K562 (cell line): ENCODE data around the gene CNOT4. TPM values are rescaled to one million over a fixed set of nuclear protein-coding genes. Genes with fewer than 3 reads are reported as not detected.
A peak's percentile ranks its signal among the peaks of the same experiment; 100 is the strongest.

Experiments used
- ATAC-seq: fragments of 200-7000 bp; cut with Tn5 transposase; 3 replicates; pipeline ENCODE4 v1.9.1; 2020; ENCODE audit warnings: moderate library complexity
- BruUV-seq: library from RNA; stranded (reverse); fragments of 400-500 nt; replicated peaks from 2 replicates; lab custom pipeline; 2021; lab: Mats Ljungman, UMichigan
- CTCF ChIA-PET: fragments of 300-600 bp; formaldehyde crosslinking; extraction: SDS; loops from one replicate; lab custom pipeline; 2021; ENCODE audit warnings: low intra/inter-chr PET ratio; lab: Yijun Ruan, JAX
- POLR2A ChIA-PET: fragments of 300-600, 350-650 bp; sonication (Branson Sonifier 250); formaldehyde crosslinking; extraction: SDS; loops from one replicate; lab custom pipeline; 2021; ENCODE audit warnings: antibody characterized with exemption, inconsistent platforms; lab: Yijun Ruan, JAX
- DNase-seq, 4 experiments: peaks; one replicate each; pipeline versions ENCODE4 v3.0.0 to v3.0.0-alpha.2; 2011 to 2018; ENCODE audit warnings: low spot score in 3 of 4, mixed read lengths in 3 of 4; ENCODE audit errors: extremely low read depth in 1 of 4
- FAIRE-seq: peaks from 2 replicates; lab custom pipeline; 2011; peaks lifted over from hg19 to GRCh38; lab: Jason Lieb, UNC
- H2AFZ ChIP-seq: 2 replicates; pipeline ENCODE4 v1.6.0; 2011; ENCODE audit warnings: low read depth, low read length, control low read depth, inconsistent platforms
- H3K27ac ChIP-seq: fragments of 200-600 bp; 3 replicates; pipeline ENCODE4 v1.8.0; 2011; ENCODE audit warnings: low read depth, mild to moderate bottlenecking, control low read depth, inconsistent platforms, low read length, moderate library complexity, mixed read lengths; ENCODE audit errors: extremely low read depth
- H3K27me3 ChIP-seq, 2 experiments: fragments of 300-600 bp in 1 of 2; 2 replicates in 1 of 2; 3 replicates in 1 of 2; pipeline versions ENCODE4 v1.6.0 to v1.8.0; 2011; ENCODE audit warnings: inconsistent platforms in 2 of 2, low read length in 2 of 2, mild to moderate bottlenecking in 1 of 2, mixed read lengths in 1 of 2, moderate library complexity in 1 of 2; ENCODE audit not compliant: control insufficient read depth in 2 of 2, insufficient read depth in 2 of 2
- H3K36me3 ChIP-seq: fragments of 300-600 bp; 3 replicates; pipeline ENCODE4 v1.8.0; 2011; ENCODE audit warnings: mild to moderate bottlenecking, low read length, inconsistent platforms; ENCODE audit not compliant: control insufficient read depth, insufficient read depth
- H3K4me1 ChIP-seq, 2 experiments: fragments of 200-600 bp in 1 of 2; replicated peaks in 1 of 2; 2 replicates in 1 of 2; 3 replicates in 1 of 2; pipeline versions ENCODE4 v1.5.1 to v1.8.0; 2011; ENCODE audit warnings: inconsistent platforms in 2 of 2, low read length in 2 of 2, mild to moderate bottlenecking in 1 of 2, mixed read lengths in 1 of 2, moderate library complexity in 1 of 2; ENCODE audit not compliant: control insufficient read depth in 2 of 2, insufficient read depth in 2 of 2
- H3K4me2 ChIP-seq: 2 replicates; pipeline ENCODE4 v1.6.1; 2011; ENCODE audit warnings: low read length, control low read depth, inconsistent platforms, mixed read lengths; ENCODE audit not compliant: insufficient read depth
- H3K4me3 ChIP-seq: fragments of 200-600 bp; sonication (generic), shearing (Covaris generic); 2 replicates; pipeline ENCODE4 v1.5.1; 2016; ENCODE audit warnings: control low read depth, inconsistent platforms
- H3K79me2 ChIP-seq: fragments of 200-600 bp; 3 replicates; pipeline ENCODE4 v1.8.0; 2011; ENCODE audit warnings: low read length, inconsistent platforms; ENCODE audit not compliant: control insufficient read depth, insufficient read depth
- H3K9ac ChIP-seq, 2 experiments: 2 replicates each; pipeline versions ENCODE4 v1.6.0 to v1.6.1; 2011; ENCODE audit warnings: low read depth in 2 of 2, low read length in 2 of 2, control low read depth in 1 of 2, inconsistent platforms in 1 of 2, mild to moderate bottlenecking in 1 of 2, mixed read lengths in 1 of 2; ENCODE audit not compliant: insufficient read depth in 1 of 2
- H3K9me1 ChIP-seq: one replicate; pipeline ENCODE4 v1.6.0; 2011; ENCODE audit warnings: inconsistent platforms, mild to moderate bottlenecking, low read length, moderate library complexity; ENCODE audit not compliant: control insufficient read depth, insufficient read depth
- H3K9me3 ChIP-seq: replicated peaks from 2 replicates; pipeline ENCODE4 v1.5.1; 2011; ENCODE audit warnings: low read depth, low read length, inconsistent platforms; ENCODE audit not compliant: control insufficient read depth, insufficient read depth
- H4K20me1 ChIP-seq: replicated peaks from 2 replicates; pipeline ENCODE4 v1.6.1; 2011; ENCODE audit warnings: low read length, inconsistent platforms, mixed read lengths; ENCODE audit not compliant: control insufficient read depth, insufficient read depth
- EZH2 ChIP-seq: IDR thresholded peaks from 2 replicates; pipeline ENCODE4 v1.6.1; 2012; ENCODE audit warnings: low read depth, mild to moderate bottlenecking, inconsistent platforms, low read length, borderline replicate concordance
- KAT2B ChIP-seq: IDR thresholded peaks from one replicate; pipeline ENCODE4 v1.6.1; 2012; ENCODE audit warnings: low read depth, mild to moderate bottlenecking, control low read depth, inconsistent platforms, low read length, moderate library complexity
- KLF16 ChIP-seq: IDR thresholded peaks from 2 replicates; pipeline ENCODE4 v1.6.1; 2016; ENCODE audit warnings: antibody characterized with exemption
- NR1H2 ChIP-seq: sonication (generic); formaldehyde crosslinking; IDR thresholded peaks from 2 replicates; pipeline ENCODE4 v1.4.0; 2020; ENCODE audit warnings: mild to moderate bottlenecking, missing genetic modification reagents
- NR2C2 ChIP-seq, 2 experiments: fragments of 200-800 bp in 1 of 2; sonication (Bioruptor generic) in 1 of 2; sonication (generic) in 1 of 2; formaldehyde crosslinking in 1 of 2; IDR thresholded peaks; 2 replicates each; pipeline versions ENCODE4 v1.6.1 to v1.8.0; 2016 to 2022; ENCODE audit warnings: mild to moderate bottlenecking in 1 of 2, missing compliant biosample characterization in 1 of 2, missing genetic modification characterization in 1 of 2, missing genetic modification reagents in 1 of 2
- POLR2H ChIP-seq: IDR thresholded peaks from 2 replicates; pipeline ENCODE4 v1.6.1; 2016; ENCODE audit warnings: missing genetic modification characterization, low read depth, mild to moderate bottlenecking, control low read depth, missing compliant biosample characterization, moderate library complexity
- TAF15 ChIP-seq: fragments of 200-400 bp; formaldehyde crosslinking; IDR thresholded peaks from 2 replicates; pipeline ENCODE4 v1.6.1; 2017; ENCODE audit warnings: mild to moderate bottlenecking, low read depth, low read length, moderate library complexity
- TBL1XR1 ChIP-seq, 2 experiments: IDR thresholded peaks; 2 replicates each; pipeline ENCODE4 v1.6.1; 2012; ENCODE audit warnings: improper control_type of control experiment in 2 of 2, low read length in 2 of 2, mild to moderate bottlenecking in 1 of 2
- TCF7L2 ChIP-seq: fragments of 150-350 bp; IDR thresholded peaks from 2 replicates; pipeline ENCODE4 v1.6.1; 2016; ENCODE audit warnings: low read depth, mild to moderate bottlenecking, low read length, moderate library complexity
- TEAD1 ChIP-seq, 2 experiments: fragments of 450-650 bp in 1 of 2; sonication (generic) in 1 of 2; formaldehyde crosslinking; IDR thresholded peaks; 2 replicates each; pipeline versions ENCODE4 v1.4.0 to v1.8.0; 2020 to 2022; ENCODE audit warnings: mild to moderate bottlenecking in 2 of 2, missing genetic modification reagents in 1 of 2
- ZNF165 ChIP-seq: fragments of 250-450 bp; sonication (Bioruptor Pico); IDR thresholded peaks from 2 replicates; pipeline ENCODE4 v1.4.0; 2020; ENCODE audit warnings: borderline replicate concordance
- ZNF174 ChIP-seq: fragments of 250-450 bp; sonication (Bioruptor Pico); IDR thresholded peaks from 2 replicates; pipeline ENCODE4 v1.4.0; 2020; ENCODE audit warnings: mild to moderate bottlenecking
- ZNF507 ChIP-seq: conservative IDR thresholded peaks from 2 replicates; pipeline ENCODE4 v1.6.1; 2017; ENCODE audit warnings: missing genetic modification characterization, missing compliant biosample characterization
- WGBS: fragments of 100-300 bp; shearing (Covaris generic); methylation state at CpG from one replicate; pipeline ENCODE4 v1.1.6; 2016; ENCODE audit warnings: low coverage, mixed read lengths; ENCODE audit not compliant: insufficient coverage; ENCODE audit errors: missing lambda C conversion rate; 5-methylcytosine and 5-hydroxymethylcytosine counted together
- in situ Hi-C: fragments of 300-500 bp; cut with MboI; formaldehyde crosslinking; loops from 4 replicates; pipeline ENCODE4 v1.15.0; 2018; ENCODE audit warnings: inconsistent platforms, mixed read lengths
- intact Hi-C: fragments of 100-400 bp; cut with micrococcal nuclease; formaldehyde crosslinking; loops from 2 replicates; pipeline ENCODE4 v1.14.2; 2022
- polyA plus RNA-seq, 8 experiments: library from polyadenylated mRNA; depleted of rRNA in 4 of 8; stranded (reverse) in 5 of 8; unstranded in 3 of 8; fragments of >200 nt; fragmentation: Nextera tagmentation in 2 of 8; fragmentation: Illumina TruSeq in 1 of 8; extraction: Ambion mirVana in 2 of 8; extraction: Trizol in 1 of 8; gene quantifications; 2 replicates each; pipeline versions ENCODE4 v1.2.1 to v1.2.3, GENCODE V29; 2011 to 2014; ENCODE audit warnings: inconsistent platforms in 1 of 8, missing spikeins in 1 of 8
- total RNA-seq, 7 experiments: library from RNA; depleted of rRNA in 6 of 7; stranded (reverse); fragments of >200 nt in 6 of 7; fragmentation: Illumina TruSeq in 2 of 7; extraction: Trizol in 2 of 7; gene quantifications; 2 replicates each; pipeline versions ENCODE4 v1.2.1 to v1.2.3, GENCODE V29; 2011 to 2021; ENCODE audit warnings: low replicate concordance in 1 of 7
- TF ChIP-seq, protein P1 (sequence below): fragments of 250-450 bp; sonication (Bioruptor Pico); IDR thresholded peaks from 2 replicates; pipeline ENCODE4 v1.8.0; 2022; ENCODE audit warnings: inconsistent platforms
- TF ChIP-seq, protein P2 (sequence below): fragments of 250-450 bp; sonication (Bioruptor Pico); IDR thresholded peaks from 2 replicates; pipeline ENCODE4 v1.4.0; 2020; ENCODE audit warnings: mild to moderate bottlenecking
- TF ChIP-seq, protein P3 (sequence below): sonication (generic); formaldehyde crosslinking; IDR thresholded peaks from 2 replicates; pipeline ENCODE4 v1.8.1; 2022; ENCODE audit warnings: missing genetic modification reagents

Gene CNOT4
- total and polyA plus RNA-seq, 9 of the 15 experiments (the other 6 are each of a cell fraction or from before 2014, with no cell fraction given) = 8.6 to 24.1 (median 15.4) TPM

DNA sequence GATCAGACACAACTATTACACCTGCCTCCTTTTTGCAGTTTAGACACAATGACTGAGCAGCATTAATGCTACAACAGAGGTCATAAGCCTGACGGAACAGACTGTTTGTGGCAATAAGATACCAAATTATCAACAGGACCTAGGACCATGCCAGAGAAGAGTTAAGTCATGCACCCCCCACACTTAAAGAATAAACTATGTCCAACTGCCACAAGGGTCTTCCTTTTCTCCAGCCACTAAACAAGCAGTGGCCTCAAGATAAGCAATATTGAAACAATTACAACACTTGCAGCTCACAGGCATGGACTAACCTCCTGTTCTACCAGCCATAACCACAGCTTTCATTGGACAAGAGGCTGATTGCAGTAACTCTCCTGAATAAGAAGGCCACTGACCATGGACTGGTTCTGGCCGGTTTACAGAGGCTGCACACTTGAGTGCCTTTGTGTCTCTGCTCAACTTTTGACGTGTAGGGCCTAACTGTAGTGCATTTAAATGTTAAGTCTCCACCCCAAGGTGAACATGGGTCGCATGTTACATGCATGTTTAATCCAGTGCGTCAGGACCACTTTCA is 171.8 kb downstream of the CNOT4 start:
- no TSS peak for BruUV-seq
- Histone ChIP-seq H3K9me1 (no peaks in the 10 kb centered on the region), H2AFZ (no peak overlapping the region), H3K4me2 (no peak overlapping the region), H3K4me1 (no peaks in the 10 kb centered on the region), H3K4me3 (no peak overlapping the region), H3K27me3 (peaks cover 16 to 42% of the 10 kb centered on the region in 2 experiments; a peak in 4 of 5 replicates), H3K9me3 (no peaks in the 10 kb centered on the region), H4K20me1 (0 out of 2 replicates have a peak, but pooled peaks cover 3% of the 10 kb centered on the region), H3K27ac (no peak overlapping the region), H3K36me3 (no peaks in the 10 kb centered on the region), H3K9ac (no peak overlapping the region), H3K79me2 (no peaks in the 10 kb centered on the region)
- in situ Hi-C loops (no loop called here), intact Hi-C loops (no loop called here)
- ATAC-seq (peak; percentile 20; the same call in 2 of the 3 replicates), FAIRE-seq (no peak), DNase-seq (no peak)
- WGBS = 3% methylated on average over 5 of the region's 5 CpGs
- CTCF ChIA-PET = no interaction called here
- POLR2A ChIA-PET = interaction anchor here (0.5 kb wide), 1 partner anchor 11 kb away, joined by 3 read pairs; no protein-coding TSS in a partner anchor
- TF ChIP-seq, protein P1, sequence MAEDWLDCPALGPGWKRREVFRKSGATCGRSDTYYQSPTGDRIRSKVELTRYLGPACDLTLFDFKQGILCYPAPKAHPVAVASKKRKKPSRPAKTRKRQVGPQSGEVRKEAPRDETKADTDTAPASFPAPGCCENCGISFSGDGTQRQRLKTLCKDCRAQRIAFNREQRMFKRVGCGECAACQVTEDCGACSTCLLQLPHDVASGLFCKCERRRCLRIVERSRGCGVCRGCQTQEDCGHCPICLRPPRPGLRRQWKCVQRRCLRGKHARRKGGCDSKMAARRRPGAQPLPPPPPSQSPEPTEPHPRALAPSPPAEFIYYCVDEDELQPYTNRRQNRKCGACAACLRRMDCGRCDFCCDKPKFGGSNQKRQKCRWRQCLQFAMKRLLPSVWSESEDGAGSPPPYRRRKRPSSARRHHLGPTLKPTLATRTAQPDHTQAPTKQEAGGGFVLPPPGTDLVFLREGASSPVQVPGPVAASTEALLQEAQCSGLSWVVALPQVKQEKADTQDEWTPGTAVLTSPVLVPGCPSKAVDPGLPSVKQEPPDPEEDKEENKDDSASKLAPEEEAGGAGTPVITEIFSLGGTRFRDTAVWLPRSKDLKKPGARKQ (CRISPR knock-in tag) = no peak
- no peak for TF ChIP-seq NR2C2 (CRISPR knock-in tag; IDR thresholded peaks at IDR 0.05)
- TF ChIP-seq NR2C2 (tag; IDR thresholded peaks at IDR 0.05) = no peak
- no peak for TF ChIP-seq ZNF174 (CRISPR knock-in tag)
- no peak for TF ChIP-seq EZH2
- TF ChIP-seq KLF16 = 0 out of 2 replicates have a peak, but pooled peaks have one; percentile 9
- no peak for TF ChIP-seq TBL1XR1 (IDR thresholded peaks at IDR 0.05; ENCODE audit: low read length in 2 of 2)
- TF ChIP-seq NR1H2 = no peak
- no peak for TF ChIP-seq KAT2B
- TF ChIP-seq ZNF507 (tag) = no peak
- no peak for TF ChIP-seq TAF15
- no peak for TF ChIP-seq TCF7L2
- TF ChIP-seq POLR2H (tag) = no peak
- TF ChIP-seq, protein P2, sequence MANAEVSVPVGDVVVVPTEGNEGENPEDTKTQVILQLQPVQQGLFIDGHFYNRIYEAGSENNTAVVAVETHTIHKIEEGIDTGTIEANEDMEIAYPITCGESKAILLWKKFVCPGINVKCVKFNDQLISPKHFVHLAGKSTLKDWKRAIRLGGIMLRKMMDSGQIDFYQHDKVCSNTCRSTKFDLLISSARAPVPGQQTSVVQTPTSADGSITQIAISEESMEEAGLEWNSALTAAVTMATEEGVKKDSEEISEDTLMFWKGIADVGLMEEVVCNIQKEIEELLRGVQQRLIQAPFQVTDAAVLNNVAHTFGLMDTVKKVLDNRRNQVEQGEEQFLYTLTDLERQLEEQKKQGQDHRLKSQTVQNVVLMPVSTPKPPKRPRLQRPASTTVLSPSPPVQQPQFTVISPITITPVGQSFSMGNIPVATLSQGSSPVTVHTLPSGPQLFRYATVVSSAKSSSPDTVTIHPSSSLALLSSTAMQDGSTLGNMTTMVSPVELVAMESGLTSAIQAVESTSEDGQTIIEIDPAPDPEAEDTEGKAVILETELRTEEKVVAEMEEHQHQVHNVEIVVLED = no peak
- TF ChIP-seq, protein P3, sequence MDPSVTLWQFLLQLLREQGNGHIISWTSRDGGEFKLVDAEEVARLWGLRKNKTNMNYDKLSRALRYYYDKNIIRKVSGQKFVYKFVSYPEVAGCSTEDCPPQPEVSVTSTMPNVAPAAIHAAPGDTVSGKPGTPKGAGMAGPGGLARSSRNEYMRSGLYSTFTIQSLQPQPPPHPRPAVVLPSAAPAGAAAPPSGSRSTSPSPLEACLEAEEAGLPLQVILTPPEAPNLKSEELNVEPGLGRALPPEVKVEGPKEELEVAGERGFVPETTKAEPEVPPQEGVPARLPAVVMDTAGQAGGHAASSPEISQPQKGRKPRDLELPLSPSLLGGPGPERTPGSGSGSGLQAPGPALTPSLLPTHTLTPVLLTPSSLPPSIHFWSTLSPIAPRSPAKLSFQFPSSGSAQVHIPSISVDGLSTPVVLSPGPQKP (CRISPR knock-in tag) = no peak
- TF ChIP-seq ZNF165 (CRISPR knock-in tag) = no peak
- no peak for TF ChIP-seq TEAD1 (CRISPR knock-in tag; IDR thresholded peaks at IDR 0.05)
